Measurements from ENCODE around the gene ARMC12.

Gene ARMC12

GRCh38 chr6:35745509-35745908 is 8.7 kb downstream of the ARMC12 start:
- TF ChIP-seq CTCF (IDR thresholded peaks at IDR 0.05; ENCODE audit: insufficient read depth, low read length) (no peak), POLR2AphosphoS5 (IDR thresholded peaks at IDR 0.05; ENCODE audit: low read depth) (no peak)
- DNase-seq (ENCODE audit: low read depth in 1 of 2, low spot score in 1 of 2): no peak
- H3K4me3 ChIP-seq (replicated peaks; ENCODE audit: insufficient read depth, low read length): no peak overlapping the region
- H3K27me3 ChIP-seq (ENCODE audit: insufficient read depth, poor library complexity, severe bottlenecking): no peaks in the 10 kb centered on the region
- H3K27ac ChIP-seq (replicated peaks): no peak overlapping the region

- DNase-seq (ENCODE audit: low read depth in 1 of 2, low spot score in 1 of 2): no peak
- Histone ChIP-seq H3K27ac (replicated peaks) (no peak overlapping the region), H3K27me3 (ENCODE audit: insufficient read depth, poor library complexity, severe bottlenecking) (no peaks in the 10 kb centered on the region), H3K4me3 (replicated peaks; ENCODE audit: insufficient read depth, low read length) (no peak overlapping the region)
- TF ChIP-seq SPI1 (IDR thresholded peaks at IDR 0.05; ENCODE audit: borderline replicate concordance, low read depth): no peak
- TF ChIP-seq REST (IDR thresholded peaks at IDR 0.05; ENCODE audit: insufficient replicate concordance, low read depth): no peak
- no peak for TF ChIP-seq GABPA (IDR thresholded peaks at IDR 0.05; ENCODE audit: low read depth)
- TF ChIP-seq POLR2AphosphoS5 (IDR thresholded peaks at IDR 0.05; ENCODE audit: low read depth): no peak
- no peak for TF ChIP-seq CTCF (IDR thresholded peaks at IDR 0.05; ENCODE audit: insufficient read depth, low read length)
Measured at GRCh38 chr6:35746516-35746915, 9.7 kb downstream of the ARMC12 start.

GRCh38 chr6:35747877-35748276 is 11.0 kb downstream of the ARMC12 start:
- no peak for DNase-seq (ENCODE audit: low read depth in 1 of 2, low spot score in 1 of 2)
- Histone ChIP-seq H3K27ac (replicated peaks) (no peak overlapping the region), H3K4me3 (replicated peaks; ENCODE audit: insufficient read depth, low read length) (no peak overlapping the region), H3K27me3 (ENCODE audit: insufficient read depth, poor library complexity, severe bottlenecking) (no peaks in the 10 kb centered on the region)
- TF ChIP-seq GABPA (IDR thresholded peaks at IDR 0.05; ENCODE audit: low read depth) (no peak), REST (IDR thresholded peaks at IDR 0.05; ENCODE audit: insufficient replicate concordance, low read depth) (no peak), POLR2AphosphoS5 (IDR thresholded peaks at IDR 0.05; ENCODE audit: low read depth) (no peak), SPI1 (IDR thresholded peaks at IDR 0.05; ENCODE audit: borderline replicate concordance, low read depth) (no peak), CTCF (IDR thresholded peaks at IDR 0.05; ENCODE audit: insufficient read depth, low read length) (no peak)

- no peak for DNase-seq (ENCODE audit: low read depth in 1 of 2, low spot score in 1 of 2)
- H3K27me3 ChIP-seq (ENCODE audit: insufficient read depth, poor library complexity, severe bottlenecking): no peaks in the 10 kb centered on the region
- no peak overlapping the region for H3K4me3 ChIP-seq (replicated peaks; ENCODE audit: insufficient read depth, low read length)
- no peak for TF ChIP-seq GABPA (IDR thresholded peaks at IDR 0.05; ENCODE audit: low read depth)
- TF ChIP-seq CTCF (IDR thresholded peaks at IDR 0.05; ENCODE audit: insufficient read depth, low read length): no peak
- TF ChIP-seq POLR2AphosphoS5 (IDR thresholded peaks at IDR 0.05; ENCODE audit: low read depth): no peak
- TF ChIP-seq SPI1 (IDR thresholded peaks at IDR 0.05; ENCODE audit: borderline replicate concordance, low read depth): no peak
- no peak for TF ChIP-seq REST (IDR thresholded peaks at IDR 0.05; ENCODE audit: insufficient replicate concordance, low read depth)
- no peak overlapping the region for H3K27ac ChIP-seq (replicated peaks)
Measured at GRCh38 chr6:35750557-35750956, 13.7 kb downstream of the ARMC12 start.
